HepG2 (cell line): ENCODE results near the gene ADGRB2. TPM values are rescaled to one million over a fixed set of nuclear protein-coding genes. Genes with fewer than 3 reads are reported as not detected.

Source experiments
- ATAC-seq: fragments of 200-7000 bp; cut with Tn5 transposase; 3 replicates; pipeline ENCODE4 v1.9.1; 2020; ENCODE audit warnings: mild to moderate bottlenecking, moderate library complexity
- BruUV-seq: library from RNA; stranded (reverse); fragments of 400-500 nt; replicated peaks from 2 replicates; lab custom pipeline; 2021; lab: Mats Ljungman, UMichigan
- CTCF ChIA-PET: fragments of 300-600 bp; formaldehyde crosslinking; extraction: SDS; loops from one replicate; lab custom pipeline; 2021; ENCODE audit warnings: low total read pairs, inconsistent platforms, low intra/inter-chr PET ratio; lab: Yijun Ruan, JAX
- POLR2A ChIA-PET: fragments of 350-600 bp; sonication (Branson Sonifier 250); formaldehyde crosslinking; loops from one replicate; lab custom pipeline; 2020; ENCODE audit warnings: antibody characterized with exemption, inconsistent platforms; lab: Yijun Ruan, JAX
- DNase-seq: peaks from one replicate; pipeline ENCODE4 v3.0.0-alpha.2; 2015; ENCODE audit warnings: low spot score
- FAIRE-seq: peaks from 3 replicates; lab custom pipeline; 2011; peaks lifted over from hg19 to GRCh38; lab: Jason Lieb, UNC
- H2AFZ ChIP-seq: one replicate; pipeline ENCODE4 v1.6.1; 2011; ENCODE audit warnings: low read length, inconsistent platforms
- H3K27ac ChIP-seq: fragments of 300-600 bp; 3 replicates; pipeline ENCODE4 v1.8.0; 2011; ENCODE audit warnings: mixed run types, mild to moderate bottlenecking, mixed read lengths, low read length, inconsistent platforms; ENCODE audit not compliant: insufficient read depth; ENCODE audit errors: extremely low read length
- H3K27me3 ChIP-seq, 2 experiments: fragments of 200-600 bp in 1 of 2; 2 replicates in 1 of 2; 3 replicates in 1 of 2; pipeline versions ENCODE4 v1.6.0 to v1.8.0; 2011; ENCODE audit warnings: low read length in 2 of 2, mild to moderate bottlenecking in 2 of 2, moderate library complexity in 2 of 2, inconsistent platforms in 1 of 2; ENCODE audit not compliant: insufficient read depth in 2 of 2, control insufficient read depth in 1 of 2
- H3K36me3 ChIP-seq, 2 experiments: fragments of 200-600 bp in 1 of 2; replicated peaks in 1 of 2; 2 replicates in 1 of 2; 3 replicates in 1 of 2; pipeline versions ENCODE4 v1.5.1 to v1.8.0; 2011; ENCODE audit warnings: low read length in 2 of 2, inconsistent platforms in 1 of 2; ENCODE audit not compliant: insufficient read depth in 2 of 2, control insufficient read depth in 1 of 2
- H3K4me1 ChIP-seq: 2 replicates; pipeline ENCODE4 v1.5.1; 2012; ENCODE audit warnings: low read length, inconsistent platforms; ENCODE audit not compliant: insufficient read depth
- H3K4me2 ChIP-seq: 2 replicates; pipeline ENCODE4 v1.6.0; 2011; ENCODE audit warnings: low read depth, low read length, inconsistent platforms
- H3K4me3 ChIP-seq, 3 experiments: fragments of 200-600 bp in 1 of 3; sonication (generic), shearing (Covaris generic) in 1 of 3; replicated peaks in 1 of 3; 2 replicates each; pipeline ENCODE4 v1.5.1; 2011 to 2016; ENCODE audit warnings: low read length in 3 of 3, inconsistent platforms in 2 of 3, low read depth in 2 of 3, mild to moderate bottlenecking in 2 of 3, control low read depth in 1 of 3, mixed read lengths in 1 of 3; ENCODE audit not compliant: insufficient read depth in 1 of 3
- H3K79me2 ChIP-seq: one replicate; pipeline ENCODE4 v1.6.1; 2011; ENCODE audit warnings: low read length, inconsistent platforms; ENCODE audit not compliant: insufficient read depth
- H3K9ac ChIP-seq: 2 replicates; pipeline ENCODE4 v1.6.0; 2011; ENCODE audit warnings: mild to moderate bottlenecking, low read depth, low read length, inconsistent platforms; ENCODE audit not compliant: insufficient read depth
- H3K9me3 ChIP-seq: 2 replicates; pipeline ENCODE4 v1.5.1; 2012; ENCODE audit warnings: mild to moderate bottlenecking, low read length
- H4K20me1 ChIP-seq: 2 replicates; pipeline ENCODE4 v1.6.0; 2011; ENCODE audit warnings: inconsistent platforms, mild to moderate bottlenecking, low read length, moderate library complexity; ENCODE audit not compliant: insufficient read depth
- ARID2 ChIP-seq: sonication (generic); formaldehyde crosslinking; IDR thresholded peaks from 2 replicates; pipeline ENCODE4 v1.8.1; 2022; ENCODE audit warnings: mild to moderate bottlenecking, missing genetic modification reagents, borderline replicate concordance
- BORCS8-MEF2B ChIP-seq: sonication (generic); formaldehyde crosslinking; IDR thresholded peaks from 2 replicates; pipeline ENCODE4 v1.8.0; 2022; ENCODE audit warnings: mild to moderate bottlenecking, missing genetic modification reagents
- EP300 ChIP-seq, 3 experiments: sonication (generic) in 1 of 3; formaldehyde crosslinking in 1 of 3; IDR thresholded peaks; 2 replicates each; pipeline versions ENCODE4 v1.5.1 to v1.6.1; 2011 to 2020; ENCODE audit warnings: low read depth in 2 of 3, low read length in 2 of 3, borderline replicate concordance in 1 of 3, improper control_type of control experiment in 1 of 3, mild to moderate bottlenecking in 1 of 3, missing genetic modification reagents in 1 of 3, moderate library complexity in 1 of 3
- GTF3A ChIP-seq: sonication (generic); formaldehyde crosslinking; conservative IDR thresholded peaks from 2 replicates; pipeline ENCODE4 v1.4.0; 2020; ENCODE audit warnings: mild to moderate bottlenecking, missing genetic modification reagents
- MYNN ChIP-seq: sonication (generic); formaldehyde crosslinking; IDR thresholded peaks from 2 replicates; pipeline ENCODE4 v1.4.0; 2020; ENCODE audit warnings: mild to moderate bottlenecking, low read depth, missing genetic modification reagents
- NFIC ChIP-seq: IDR thresholded peaks from 2 replicates; pipeline ENCODE4 v1.6.1; 2012; ENCODE audit warnings: mild to moderate bottlenecking, low read length, inconsistent platforms
- RBM39 ChIP-seq: fragments of 200-400 bp; formaldehyde crosslinking; IDR thresholded peaks from one replicate; pipeline ENCODE4 v1.6.1; 2018; ENCODE audit warnings: antibody characterized with exemption, mild to moderate bottlenecking, low read depth, low read length; ENCODE audit not compliant: poor library complexity, severe bottlenecking
- RFX1 ChIP-seq: fragments of 450-650 bp; IDR thresholded peaks from 2 replicates; pipeline ENCODE4 v1.6.1; 2017
- SKI ChIP-seq: fragments of 450-650 bp; IDR thresholded peaks from one replicate; pipeline ENCODE4 v1.6.1; 2018; ENCODE audit warnings: mild to moderate bottlenecking; ENCODE audit not compliant: partially characterized antibody
- ZFP41 ChIP-seq: sonication (generic); formaldehyde crosslinking; IDR thresholded peaks from 2 replicates; pipeline ENCODE4 v1.4.0; 2020; ENCODE audit warnings: mild to moderate bottlenecking, missing genetic modification reagents, borderline replicate concordance
- ZNF432 ChIP-seq: sonication (generic); formaldehyde crosslinking; IDR thresholded peaks from 2 replicates; pipeline ENCODE4 v1.5.0; 2020; ENCODE audit warnings: missing genetic modification reagents, mild to moderate bottlenecking, borderline replicate concordance
- ZNF605 ChIP-seq: sonication (generic); formaldehyde crosslinking; IDR thresholded peaks from 2 replicates; pipeline ENCODE4 v1.8.0; 2022; ENCODE audit warnings: mild to moderate bottlenecking, missing genetic modification reagents
- ZNF670 ChIP-seq: sonication (generic); formaldehyde crosslinking; IDR thresholded peaks from 2 replicates; pipeline ENCODE4 v1.8.0; 2022; ENCODE audit warnings: mild to moderate bottlenecking, missing genetic modification reagents, borderline replicate concordance
- ZNF713 ChIP-seq: sonication (generic); formaldehyde crosslinking; IDR thresholded peaks from 2 replicates; pipeline ENCODE4 v1.4.0; 2020; ENCODE audit warnings: mild to moderate bottlenecking, missing genetic modification reagents
- WGBS: methylation state at CpG from one replicate; pipeline ENCODE4 v1.1.6; 2017; ENCODE audit warnings: low lambda C conversion rate; 5-methylcytosine and 5-hydroxymethylcytosine counted together
- in situ Hi-C: cut with HindIII; loops from 2 replicates; pipeline ENCODE4 v1.10.0; 2017; ENCODE audit warnings: low pct_unique_long_range_greater_than_20kb; ENCODE audit not compliant: extremely low pct_ligation_motif_present
- intact Hi-C: fragments of 100-400 bp; cut with micrococcal nuclease; formaldehyde crosslinking; loops from one replicate; pipeline ENCODE4 v1.10.0; 2022; ENCODE audit not compliant: unreplicated experiment
- polyA plus RNA-seq, 8 experiments: library from polyadenylated mRNA; depleted of rRNA in 3 of 8; stranded (reverse) in 7 of 8; unstranded in 1 of 8; fragments of >200 nt; fragmentation: Illumina TruSeq in 4 of 8; extraction: Trizol in 4 of 8; gene quantifications; 2 replicates each; pipeline versions ENCODE4 v1.2.1 to v1.2.3, GENCODE V29; 2011 to 2016; ENCODE audit warnings: low read depth in 4 of 8, missing spikeins in 1 of 8, mixed read lengths in 1 of 8; ENCODE audit not compliant: insufficient read depth in 1 of 8
- total RNA-seq, 5 experiments: library from RNA; depleted of rRNA; stranded (reverse); fragments of >200 nt; fragmentation: Illumina TruSeq; extraction: Trizol; gene quantifications; 2 replicates each; pipeline ENCODE4 v1.2.3, GENCODE V29; 2016; ENCODE audit warnings: low read depth in 1 of 5
- TF ChIP-seq, protein P1 (sequence below): sonication (generic); formaldehyde crosslinking; conservative IDR thresholded peaks from 2 replicates; pipeline ENCODE4 v1.4.0; 2020; ENCODE audit warnings: missing genetic modification reagents

Gene ADGRB2
- total and polyA plus RNA-seq, 2 of the 13 experiments (the other 11 are each of a cell fraction or from before 2014, with no cell fraction given): 0.03 to 0.09 TPM

DNA sequence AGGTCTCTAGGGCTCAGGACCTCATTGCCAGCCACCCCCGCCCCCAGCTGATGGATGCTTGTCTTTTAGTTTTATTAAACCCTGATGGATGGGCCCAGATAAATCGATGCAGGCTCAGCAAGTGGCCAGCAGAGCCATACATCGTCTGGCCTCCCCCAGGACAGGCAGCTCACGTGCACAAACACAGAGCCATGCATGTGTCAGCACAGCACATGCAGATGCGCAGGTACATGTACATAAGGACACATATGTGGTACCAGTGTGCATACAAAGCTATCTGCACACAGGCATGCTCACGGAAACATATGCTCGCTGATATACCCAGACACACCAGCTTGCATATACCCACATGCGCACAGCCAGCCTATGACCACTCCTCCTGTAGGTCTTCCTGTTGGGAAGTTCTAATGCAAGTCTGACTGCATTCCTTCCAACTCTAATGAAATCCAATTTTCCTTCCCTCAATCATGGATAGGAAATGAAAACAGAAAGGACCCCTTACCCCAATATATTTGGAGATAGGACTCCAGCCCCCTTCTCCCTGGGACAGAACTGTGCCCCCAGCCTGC, 61.2 kb downstream of the ADGRB2 start:
- TF ChIP-seq GTF3A (CRISPR knock-in tag) (no peak), RBM39 (no peak), SKI (no peak)
- FAIRE-seq (no peak), ATAC-seq (no peak), DNase-seq (no peak)
- H3K27me3 ChIP-seq: peaks cover 0 to 4% of the 10 kb centered on the region in 2 experiments; a peak in 1 of 5 replicates
- WGBS: 86% methylated on average over 4 of the region's 8 CpGs
- H2AFZ ChIP-seq: no peak overlapping the region
- intact Hi-C loops (no loop called here), in situ Hi-C loops (loop anchor here (5.0 kb wide), 1 partner anchor 36 kb away; no protein-coding TSS in a partner anchor)
- H4K20me1 ChIP-seq: no peaks in the 10 kb centered on the region
- no peaks in the 10 kb centered on the region for H3K36me3 ChIP-seq
- TSS peak; percentile 66 for BruUV-seq
- no peak overlapping the region for H3K27ac ChIP-seq
- ChIA-PET CTCF (no interaction called here), POLR2A (interaction anchor here (0.9 to 3.0 kb wide), 4 partner anchors 12 to 55 kb away, joined by 3 to 73 read pairs (median 24); no protein-coding TSS in a partner anchor)
- no peaks in the 10 kb centered on the region for H3K9me3 ChIP-seq
- H3K4me3 ChIP-seq: no peak overlapping the region
- H3K4me2 ChIP-seq: peak overlapping the region; percentile 96; the same call in 1 of the 2 replicates
- H3K79me2 ChIP-seq: no peaks in the 10 kb centered on the region
- peaks cover 61% of the 10 kb centered on the region for H3K4me1 ChIP-seq
- H3K9ac ChIP-seq: no peak overlapping the region

DNA sequence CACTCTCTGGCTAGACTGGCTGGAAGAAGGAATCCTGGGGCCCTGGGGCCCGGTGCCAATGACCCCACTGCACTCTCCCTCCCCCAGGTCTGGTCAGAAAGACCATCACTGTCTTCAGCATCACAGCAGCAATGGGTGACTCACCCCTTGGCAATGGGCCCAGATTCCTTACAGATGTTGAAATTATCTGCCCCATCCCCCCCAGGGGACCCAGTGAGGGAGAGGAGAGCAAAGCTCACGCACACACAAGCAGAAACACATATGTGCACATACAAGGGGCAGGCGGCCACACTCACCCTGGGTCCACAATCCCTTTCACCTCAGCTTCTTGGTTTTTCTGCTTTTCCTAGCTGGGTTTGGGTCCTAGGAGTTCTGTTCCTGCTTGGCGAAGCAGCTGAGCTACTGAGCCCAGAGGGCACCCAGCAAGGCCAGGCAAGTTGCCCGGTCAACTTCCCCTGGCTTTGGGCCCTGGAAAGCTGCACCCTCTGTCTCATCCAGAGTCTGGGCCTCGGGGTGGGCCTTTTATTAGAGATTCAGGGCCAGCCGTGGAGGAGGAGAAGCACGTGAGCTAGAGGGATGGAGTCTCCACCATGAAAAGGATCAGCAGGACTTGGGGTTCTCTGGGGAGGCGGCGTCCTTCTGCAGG, 62.9 kb downstream of the ADGRB2 start:
- intact Hi-C loops: no loop called here
- no peaks in the 10 kb centered on the region; a peak in 2 of 5 replicates for H3K36me3 ChIP-seq
- POLR2A ChIA-PET: interaction anchor here (0.7 to 3.0 kb wide), 8 partner anchors 14 to 57 kb away, joined by 3 to 43 read pairs (median 4); partner anchors contain the start of gene PEF1
- H3K79me2 ChIP-seq: no peaks in the 10 kb centered on the region
- in situ Hi-C loops: loop anchor here (5.0 kb wide), 1 partner anchor 34 kb away; no protein-coding TSS in a partner anchor
- FAIRE-seq (peak; percentile 99), ATAC-seq (peak; percentile 67), DNase-seq (peak; percentile 97)
- H3K9ac ChIP-seq: peak overlapping the region; percentile 31
- CTCF ChIA-PET: interaction anchor here (1.5 kb wide), 1 partner anchor 14 kb away, joined by 3 read pairs; no protein-coding TSS in a partner anchor
- H3K4me2 ChIP-seq: peak overlapping the region; percentile 56
- H2AFZ ChIP-seq: no peak overlapping the region
- 26% methylated on average over 10 of the region's 10 CpGs for WGBS
- peak overlapping the region in 1 of 3 experiments; percentile 42; a peak in 2 of 6 replicates for H3K4me3 ChIP-seq
- H3K9me3 ChIP-seq: no peaks in the 10 kb centered on the region
- BruUV-seq: TSS peak; percentile 84
- H3K4me1 ChIP-seq: peaks cover 59% of the 10 kb centered on the region
- H3K27ac ChIP-seq: peak overlapping the region; percentile 68
- no peaks in the 10 kb centered on the region for H4K20me1 ChIP-seq
- no peaks in the 10 kb centered on the region for H3K27me3 ChIP-seq
- peak; percentile 45; the same call in 1 of the 2 replicates for TF ChIP-seq ZNF605
- TF ChIP-seq ZNF670 (CRISPR knock-in tag): 0 out of 2 replicates have a peak, but pooled peaks have one; percentile 79
- TF ChIP-seq NFIC: peak; percentile 97
- no peak for TF ChIP-seq ARID2 (CRISPR knock-in tag)
- no peak for TF ChIP-seq ZNF432 (CRISPR knock-in tag)
- no peak for TF ChIP-seq RFX1
- no peak for TF ChIP-seq MYNN (CRISPR knock-in tag)
- TF ChIP-seq, protein P1, sequence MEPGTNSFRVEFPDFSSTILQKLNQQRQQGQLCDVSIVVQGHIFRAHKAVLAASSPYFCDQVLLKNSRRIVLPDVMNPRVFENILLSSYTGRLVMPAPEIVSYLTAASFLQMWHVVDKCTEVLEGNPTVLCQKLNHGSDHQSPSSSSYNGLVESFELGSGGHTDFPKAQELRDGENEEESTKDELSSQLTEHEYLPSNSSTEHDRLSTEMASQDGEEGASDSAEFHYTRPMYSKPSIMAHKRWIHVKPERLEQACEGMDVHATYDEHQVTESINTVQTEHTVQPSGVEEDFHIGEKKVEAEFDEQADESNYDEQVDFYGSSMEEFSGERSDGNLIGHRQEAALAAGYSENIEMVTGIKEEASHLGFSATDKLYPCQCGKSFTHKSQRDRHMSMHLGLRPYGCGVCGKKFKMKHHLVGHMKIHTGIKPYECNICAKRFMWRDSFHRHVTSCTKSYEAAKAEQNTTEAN (CRISPR knock-in tag): peak; percentile 90
- TF ChIP-seq ZFP41: no peak
- TF ChIP-seq BORCS8-MEF2B (CRISPR knock-in tag): 0 out of 2 replicates have a peak, but pooled peaks have one; percentile 27
- no peak for TF ChIP-seq ZNF713 (CRISPR knock-in tag)
- peak; percentile 80 to 89; a peak in 3 of 4 replicates for TF ChIP-seq EP300 (IDR thresholded peaks at IDR 0.05; ENCODE audit: low read depth in 2 of 2, low read length in 2 of 2)
- TF ChIP-seq EP300 (CRISPR knock-in tag; IDR thresholded peaks at IDR 0.05; ENCODE audit: borderline replicate concordance): peak; percentile 81
